ENCODE data around the gene C15orf39.
"Not testable (repeated sequence)": the region's sequence is repeated elsewhere in the genome, so short reads cannot be mapped to it uniquely, and the experiment has no call there.

Gene C15orf39

GRCh38 chr15:75201616-75202250, at the start of gene C15orf39:
C15orf39 (plus strand) TSS chr15:75201882; CDS start chr15:75206049, 4,167 bp downstream.
- peak; percentile 24 for DNase-seq (ENCODE audit: low read depth)

- no peak for DNase-seq (ENCODE audit: low read depth)
These were observed 49.2 kb upstream of the C15orf39 start for GRCh38 chr15:75152382-75153079.

GRCh38 chr15:75153087-75153486, 48.6 kb upstream of the C15orf39 start:
- DNase-seq (ENCODE audit: low read depth), result peak; percentile 28

GRCh38 chr15:75153565-75154276, 48.0 kb upstream of the C15orf39 start:
- DNase-seq (ENCODE audit: low read depth), result no peak

GRCh38 chr15:75154461-75155062, 47.1 kb upstream of the C15orf39 start:
- no peak for DNase-seq (ENCODE audit: low read depth)

- no peak for DNase-seq (ENCODE audit: low read depth)
These were observed 45.1 kb upstream of the C15orf39 start for GRCh38 chr15:75156326-75157215.

GRCh38 chr15:75158402-75158801, 43.3 kb upstream of the C15orf39 start:
- DNase-seq (ENCODE audit: low read depth), result no peak

GRCh38 chr15:75159244-75159643, 42.4 kb upstream of the C15orf39 start:
- DNase-seq (ENCODE audit: low read depth), result no peak

- no peak for DNase-seq (ENCODE audit: low read depth)
These were observed 40.4 kb upstream of the C15orf39 start for GRCh38 chr15:75161106-75161916.

- no peak for DNase-seq (ENCODE audit: low read depth)
These were observed 39.7 kb upstream of the C15orf39 start for GRCh38 chr15:75161917-75162414.

- DNase-seq (ENCODE audit: low read depth), result no peak
These were observed 38.5 kb upstream of the C15orf39 start for GRCh38 chr15:75163150-75163564.

GRCh38 chr15:75164625-75165350, 36.9 kb upstream of the C15orf39 start:
- no peak for DNase-seq (ENCODE audit: low read depth)

GRCh38 chr15:75166489-75167063, 35.1 kb upstream of the C15orf39 start:
- not testable (repeated sequence) for DNase-seq (ENCODE audit: low read depth)

- DNase-seq (ENCODE audit: low read depth), result peak; percentile 37
These were observed 33.9 kb upstream of the C15orf39 start for GRCh38 chr15:75167588-75168350.

GRCh38 chr15:75168374-75168773, 33.3 kb upstream of the C15orf39 start:
- DNase-seq (ENCODE audit: low read depth), result no peak

GRCh38 chr15:75170203-75170602, 31.5 kb upstream of the C15orf39 start:
- no peak for DNase-seq (ENCODE audit: low read depth)

GRCh38 chr15:75170711-75171341, 30.9 kb upstream of the C15orf39 start:
- DNase-seq (ENCODE audit: low read depth), result no peak

GRCh38 chr15:75171408-75171807, 30.3 kb upstream of the C15orf39 start:
- no peak for DNase-seq (ENCODE audit: low read depth)
